H9 (cell line): Measurements from ENCODE around the gene IQGAP3. TPM values are rescaled to one million over a fixed set of nuclear protein-coding genes. Genes with fewer than 3 reads are reported as not detected.

Experiments used
- DNase-seq: peaks from one replicate; pipeline ENCODE4 v3.0.0-alpha.2; 2017
- H2AFZ ChIP-seq: one replicate; pipeline ENCODE4 v1.6.1; 2013; ENCODE audit warnings: mild to moderate bottlenecking, low read length, control low read depth, moderate library complexity
- H2AK5ac ChIP-seq: 2 replicates; pipeline ENCODE4 v1.6.1; 2013; ENCODE audit warnings: low read length, control low read depth, mixed read lengths; ENCODE audit not compliant: insufficient read length
- H2BK120ac ChIP-seq: one replicate; pipeline ENCODE4 v1.6.1; 2013; ENCODE audit warnings: low read depth, mild to moderate bottlenecking, low read length, control low read depth, inconsistent platforms; ENCODE audit not compliant: poor library complexity, severe bottlenecking
- H2BK12ac ChIP-seq: 2 replicates; pipeline ENCODE4 v1.6.1; 2013; ENCODE audit warnings: low read length, control low read depth, mixed read lengths, low read depth; ENCODE audit not compliant: insufficient read length
- H2BK15ac ChIP-seq: 2 replicates; pipeline ENCODE4 v1.6.1; 2013; ENCODE audit warnings: low read depth, low read length, control low read depth
- H2BK20ac ChIP-seq: one replicate; pipeline ENCODE4 v1.6.1; 2013; ENCODE audit warnings: low read depth, mild to moderate bottlenecking, low read length, control low read depth, inconsistent platforms; ENCODE audit not compliant: poor library complexity, severe bottlenecking
- H2BK5ac ChIP-seq: 2 replicates; pipeline ENCODE4 v1.6.1; 2013; ENCODE audit warnings: low read length, control low read depth, mixed read lengths; ENCODE audit not compliant: insufficient read length
- H3K14ac ChIP-seq: 2 replicates; pipeline ENCODE4 v1.6.1; 2013; ENCODE audit warnings: low read length, control low read depth; ENCODE audit not compliant: insufficient read depth
- H3K18ac ChIP-seq: 2 replicates; pipeline ENCODE4 v1.6.1; 2013; ENCODE audit warnings: low read depth, mild to moderate bottlenecking, mixed read lengths, low read length, control low read depth; ENCODE audit not compliant: insufficient read length
- H3K23ac ChIP-seq: 2 replicates; pipeline ENCODE4 v1.6.1; 2013; ENCODE audit warnings: low read length, control low read depth, mixed read lengths, low read depth; ENCODE audit not compliant: insufficient read length
- H3K23me2 ChIP-seq: 2 replicates; pipeline ENCODE4 v1.6.1; 2013; ENCODE audit warnings: low read depth, mild to moderate bottlenecking, mixed read lengths, low read length, control low read depth; ENCODE audit not compliant: insufficient read length, poor library complexity, severe bottlenecking
- H3K27ac ChIP-seq: 2 replicates; pipeline ENCODE4 v1.5.1; 2013; ENCODE audit warnings: low read length, control low read depth, mixed read lengths, low read depth; ENCODE audit not compliant: insufficient read length
- H3K27me3 ChIP-seq: 2 replicates; pipeline ENCODE4 v1.6.1; 2013; ENCODE audit warnings: low read length, control low read depth, inconsistent platforms; ENCODE audit not compliant: insufficient read depth
- H3K4ac ChIP-seq: 2 replicates; pipeline ENCODE4 v1.6.1; 2013; ENCODE audit warnings: low read depth, mild to moderate bottlenecking, control low read depth, inconsistent platforms, low read length, moderate library complexity
- H3K4me1 ChIP-seq: 2 replicates; pipeline ENCODE4 v1.6.1; 2013; ENCODE audit warnings: low read length, control low read depth, inconsistent platforms; ENCODE audit not compliant: insufficient read depth
- H3K4me2 ChIP-seq: 2 replicates; pipeline ENCODE4 v1.6.1; 2013; ENCODE audit warnings: low read length, control low read depth, mixed read lengths; ENCODE audit not compliant: insufficient read length, insufficient read depth
- H3K56ac ChIP-seq: 2 replicates; pipeline ENCODE4 v1.6.1; 2013; ENCODE audit warnings: low read depth, mild to moderate bottlenecking, mixed read lengths, low read length, control low read depth; ENCODE audit not compliant: insufficient read length
- H3K79me1 ChIP-seq: 2 replicates; pipeline ENCODE4 v1.6.1; 2013; ENCODE audit warnings: low read depth, mild to moderate bottlenecking, moderate library complexity, low read length, control low read depth, inconsistent platforms; ENCODE audit not compliant: insufficient read depth, poor library complexity, severe bottlenecking
- H3K79me2 ChIP-seq: 2 replicates; pipeline ENCODE4 v1.6.1; 2013; ENCODE audit warnings: low read length, control low read depth, inconsistent platforms; ENCODE audit not compliant: insufficient read depth
- H3K9ac ChIP-seq: 2 replicates; pipeline ENCODE4 v1.6.1; 2013; ENCODE audit warnings: low read length, control low read depth, mixed read lengths; ENCODE audit not compliant: insufficient read length; ENCODE audit errors: extremely low read depth
- H3K9me3 ChIP-seq: one replicate; pipeline ENCODE4 v1.6.1; 2013; ENCODE audit warnings: low read depth, low read length, inconsistent platforms; ENCODE audit not compliant: control insufficient read depth
- H3T11ph ChIP-seq: one replicate; pipeline ENCODE4 v1.6.1; 2013; ENCODE audit warnings: mild to moderate bottlenecking, low read length, control low read depth, inconsistent platforms
- H4K20me1 ChIP-seq: one replicate; pipeline ENCODE4 v1.6.1; 2013; ENCODE audit not compliant: control insufficient read depth, insufficient read length, insufficient read depth
- H4K5ac ChIP-seq: 2 replicates; pipeline ENCODE4 v1.6.1; 2013; ENCODE audit warnings: low read depth, mild to moderate bottlenecking, mixed read lengths, low read length, control low read depth; ENCODE audit not compliant: insufficient read length
- H4K8ac ChIP-seq: replicated peaks from 2 replicates; pipeline ENCODE4 v1.6.1; 2013; ENCODE audit warnings: low read length, control low read depth, mixed read lengths, low read depth; ENCODE audit not compliant: insufficient read length
- H4K91ac ChIP-seq: 2 replicates; pipeline ENCODE4 v1.6.1; 2013; ENCODE audit warnings: low read depth, mild to moderate bottlenecking, moderate library complexity, mixed read lengths, low read length, control low read depth; ENCODE audit not compliant: insufficient read length
- H3K27ac Mint-ChIP-seq, 3 experiments: 2 replicates in 2 of 3; 3 replicates in 1 of 3; pipeline ENCODE4 v1.8.0; 2020 to 2021; ENCODE audit warnings: mixed read lengths in 3 of 3, mild to moderate bottlenecking in 1 of 3, moderate library complexity in 1 of 3
- H3K27me3 Mint-ChIP-seq: 2 replicates; pipeline ENCODE4 v1.8.0; 2021; ENCODE audit warnings: low read depth, mild to moderate bottlenecking, moderate library complexity, mixed read lengths
- H3K36me3 Mint-ChIP-seq, 3 experiments: 2 replicates in 2 of 3; 3 replicates in 1 of 3; pipeline ENCODE4 v1.8.0; 2020 to 2021; ENCODE audit warnings: low read depth in 3 of 3, mixed read lengths in 3 of 3; ENCODE audit not compliant: insufficient read depth in 1 of 3
- H3K4me1 Mint-ChIP-seq, 2 experiments: 2 replicates each; pipeline ENCODE4 v1.8.0; 2020; ENCODE audit warnings: mixed read lengths in 2 of 2
- H3K4me3 Mint-ChIP-seq, 2 experiments: 2 replicates in 1 of 2; 3 replicates in 1 of 2; pipeline ENCODE4 v1.8.0; 2020 to 2021; ENCODE audit warnings: mild to moderate bottlenecking in 2 of 2, mixed read lengths in 2 of 2, moderate library complexity in 1 of 2
- H3K9me3 Mint-ChIP-seq, 2 experiments: 2 replicates in 1 of 2; 3 replicates in 1 of 2; pipeline ENCODE4 v1.8.0; 2020; ENCODE audit warnings: mild to moderate bottlenecking in 2 of 2, mixed read lengths in 2 of 2, moderate library complexity in 1 of 2
- WGBS: extraction: QIAGEN DNeasy Blood & Tissue Kit; methylation state at CpG from one replicate; pipeline ENCODE4 v1.1.7; 2013; ENCODE audit warnings: missing lambda C conversion rate, low lambda C conversion rate, mixed read lengths; ENCODE audit not compliant: insufficient read length; ENCODE audit errors: extremely low coverage; 5-methylcytosine and 5-hydroxymethylcytosine counted together
- total RNA-seq: library from RNA; stranded (reverse); gene quantifications from 2 replicates; pipeline ENCODE4 v1.2.1, GENCODE V29; 2021
- TF ChIP-seq, protein P1 (sequence below): fragments of 200-600 bp; sonication (generic); conservative IDR thresholded peaks from 3 replicates; pipeline ENCODE4 v1.8.0; 2021; ENCODE audit warnings: antibody characterized with exemption, mild to moderate bottlenecking

Gene IQGAP3
- total RNA-seq, 1 experiment from 2014 or later: 24.5 TPM

DNA sequence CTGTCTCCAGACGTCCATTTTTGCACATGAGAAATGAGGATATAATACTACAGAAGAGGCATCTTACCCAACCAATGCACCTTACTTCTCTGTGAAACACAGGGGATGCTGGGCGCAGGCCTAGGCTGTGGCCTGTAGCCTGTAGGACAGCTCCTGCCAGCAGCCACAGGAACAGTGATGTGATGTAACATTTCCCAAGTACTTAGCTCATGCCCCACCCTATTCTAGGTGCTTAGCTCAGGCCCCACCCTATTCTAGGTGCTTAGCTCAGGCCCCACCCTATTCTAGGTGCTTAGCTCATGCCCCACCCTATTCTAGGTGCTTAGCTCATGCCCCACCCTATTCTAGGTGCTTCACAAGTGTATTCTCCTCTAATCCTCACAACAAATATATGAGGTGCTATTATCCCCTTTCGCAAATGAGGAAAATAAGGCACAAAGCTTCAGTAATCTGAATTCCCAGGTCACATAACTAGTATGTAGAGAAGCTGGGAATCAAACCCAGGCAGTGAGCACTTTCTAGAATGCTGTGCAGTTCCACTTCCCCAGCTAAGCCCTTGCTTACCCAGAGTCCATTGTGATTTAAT lies 14.6 kb upstream of the IQGAP3 start:
- H2AK5ac ChIP-seq: no peak overlapping the region
- no peak overlapping the region for H2BK5ac ChIP-seq
- Mint-ChIP-seq H3K27ac (no peak overlapping the region), H3K9me3 (no peaks in the 10 kb centered on the region), H3K4me3 (no peak overlapping the region), H3K27me3 (0 out of 2 replicates have a peak, but pooled peaks cover 2% of the 10 kb centered on the region), H3K4me1 (peaks cover 28 to 29% of the 10 kb centered on the region in 2 experiments), H3K36me3 (no peaks in the 10 kb centered on the region)
- H3K18ac ChIP-seq: no peak overlapping the region
- TF ChIP-seq, protein P1, sequence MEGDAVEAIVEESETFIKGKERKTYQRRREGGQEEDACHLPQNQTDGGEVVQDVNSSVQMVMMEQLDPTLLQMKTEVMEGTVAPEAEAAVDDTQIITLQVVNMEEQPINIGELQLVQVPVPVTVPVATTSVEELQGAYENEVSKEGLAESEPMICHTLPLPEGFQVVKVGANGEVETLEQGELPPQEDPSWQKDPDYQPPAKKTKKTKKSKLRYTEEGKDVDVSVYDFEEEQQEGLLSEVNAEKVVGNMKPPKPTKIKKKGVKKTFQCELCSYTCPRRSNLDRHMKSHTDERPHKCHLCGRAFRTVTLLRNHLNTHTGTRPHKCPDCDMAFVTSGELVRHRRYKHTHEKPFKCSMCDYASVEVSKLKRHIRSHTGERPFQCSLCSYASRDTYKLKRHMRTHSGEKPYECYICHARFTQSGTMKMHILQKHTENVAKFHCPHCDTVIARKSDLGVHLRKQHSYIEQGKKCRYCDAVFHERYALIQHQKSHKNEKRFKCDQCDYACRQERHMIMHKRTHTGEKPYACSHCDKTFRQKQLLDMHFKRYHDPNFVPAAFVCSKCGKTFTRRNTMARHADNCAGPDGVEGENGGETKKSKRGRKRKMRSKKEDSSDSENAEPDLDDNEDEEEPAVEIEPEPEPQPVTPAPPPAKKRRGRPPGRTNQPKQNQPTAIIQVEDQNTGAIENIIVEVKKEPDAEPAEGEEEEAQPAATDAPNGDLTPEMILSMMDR: no peak
- H2BK15ac ChIP-seq: no peak overlapping the region
- no peak overlapping the region for H2BK120ac ChIP-seq
- no peak overlapping the region for H3K4me2 ChIP-seq
- H3K27ac ChIP-seq: no peak overlapping the region
- no peak overlapping the region for H3K4ac ChIP-seq
- H3T11ph ChIP-seq: no peak overlapping the region
- WGBS: no CpG with 5 or more reads among the region's 3 CpGs
- H3K79me2 ChIP-seq: no peaks in the 10 kb centered on the region
- no peak for DNase-seq
- no peaks in the 10 kb centered on the region; the same call in 1 of the 2 replicates for H3K27me3 ChIP-seq
- H3K9me3 ChIP-seq: no peaks in the 10 kb centered on the region
- H3K9ac ChIP-seq: no peak overlapping the region
- no peak overlapping the region for H2BK20ac ChIP-seq
- H3K79me1 ChIP-seq: no peaks in the 10 kb centered on the region
- no peak overlapping the region for H2AFZ ChIP-seq
- H3K14ac ChIP-seq: no peak overlapping the region
- no peaks in the 10 kb centered on the region for H4K20me1 ChIP-seq
- H4K8ac ChIP-seq: no peak overlapping the region
- peaks cover 3% of the 10 kb centered on the region for H3K23me2 ChIP-seq
- no peak overlapping the region for H4K91ac ChIP-seq
- H4K5ac ChIP-seq: no peak overlapping the region
- no peak overlapping the region for H3K56ac ChIP-seq
- no peak overlapping the region for H3K23ac ChIP-seq
- no peak overlapping the region for H2BK12ac ChIP-seq
- no peaks in the 10 kb centered on the region; the same call in 1 of the 2 replicates for H3K4me1 ChIP-seq
